ENCODE results near the gene MNDA.
"Not testable (repeated sequence)": the region's sequence is repeated elsewhere in the genome, so short reads cannot be mapped to it uniquely, and the experiment has no call there.

The MNDA gene

GRCh38 chr1:158838660-158839059 is 7.5 kb downstream of the MNDA start:
- Mint-ChIP-seq H3K4me1 (no peaks in the 10 kb centered on the region), H3K36me3 (ENCODE audit: low read depth) (no peaks in the 10 kb centered on the region), H3K27ac (no peak overlapping the region), H3K27me3 (ENCODE audit: low read depth, poor library complexity) (no peaks in the 10 kb centered on the region), H3K4me3 (no peak overlapping the region), H3K9me3 (peaks cover 13% of the 10 kb centered on the region)
- DNase-seq, result no peak
- TF ChIP-seq CTCF (IDR thresholded peaks at IDR 0.05), result no peak

- H3K27me3 Mint-ChIP-seq (ENCODE audit: low read depth, poor library complexity), result no peaks in the 10 kb centered on the region
- no peak overlapping the region for H3K4me3 Mint-ChIP-seq
- no peaks in the 10 kb centered on the region for H3K36me3 Mint-ChIP-seq (ENCODE audit: low read depth)
- TF ChIP-seq CTCF (IDR thresholded peaks at IDR 0.05), result no peak
- H3K9me3 Mint-ChIP-seq, result peaks cover 13% of the 10 kb centered on the region
- H3K4me1 Mint-ChIP-seq, result no peaks in the 10 kb centered on the region
- no peak for DNase-seq
- H3K27ac Mint-ChIP-seq, result no peak overlapping the region
These were observed 8.4 kb downstream of the MNDA start for GRCh38 chr1:158839566-158839965.

- no peak overlapping the region for H3K27ac Mint-ChIP-seq
- H3K36me3 Mint-ChIP-seq (ENCODE audit: low read depth), result no peaks in the 10 kb centered on the region
- peaks cover 13% of the 10 kb centered on the region for H3K9me3 Mint-ChIP-seq
- H3K4me1 Mint-ChIP-seq, result no peaks in the 10 kb centered on the region
- no peaks in the 10 kb centered on the region for H3K27me3 Mint-ChIP-seq (ENCODE audit: low read depth, poor library complexity)
- H3K4me3 Mint-ChIP-seq, result no peak overlapping the region
- TF ChIP-seq CTCF (IDR thresholded peaks at IDR 0.05), result no peak
- no peak for DNase-seq
These were observed 9.1 kb downstream of the MNDA start for GRCh38 chr1:158840236-158840635.

- Mint-ChIP-seq H3K4me3 (no peak overlapping the region), H3K27me3 (ENCODE audit: low read depth, poor library complexity) (peaks cover 16% of the 10 kb centered on the region), H3K36me3 (ENCODE audit: low read depth) (no peaks in the 10 kb centered on the region), H3K27ac (no peak overlapping the region), H3K9me3 (peaks cover 22% of the 10 kb centered on the region), H3K4me1 (no peaks in the 10 kb centered on the region)
- DNase-seq, result no peak
- no peak for TF ChIP-seq CTCF (IDR thresholded peaks at IDR 0.05)
These were observed 33.4 kb downstream of the MNDA start for GRCh38 chr1:158864595-158864994.

GRCh38 chr1:158870438-158870837 is 39.3 kb downstream of the MNDA start:
- not testable (repeated sequence) for H3K4me1 Mint-ChIP-seq; DNase-seq; H3K27ac Mint-ChIP-seq; H3K4me3 Mint-ChIP-seq; H3K36me3 Mint-ChIP-seq (ENCODE audit: low read depth)
- Mint-ChIP-seq H3K27me3 (ENCODE audit: low read depth, poor library complexity) (peaks cover 16% of the 10 kb centered on the region), H3K9me3 (peaks cover 19% of the 10 kb centered on the region)

- Mint-ChIP-seq H3K9me3 (peaks cover 14% of the 10 kb centered on the region), H3K4me3 (no peak overlapping the region), H3K27ac (no peak overlapping the region), H3K36me3 (ENCODE audit: low read depth) (no peaks in the 10 kb centered on the region), H3K4me1 (no peaks in the 10 kb centered on the region), H3K27me3 (ENCODE audit: low read depth, poor library complexity) (peaks cover 6% of the 10 kb centered on the region)
- TF ChIP-seq CTCF (IDR thresholded peaks at IDR 0.05), result no peak
- DNase-seq, result no peak
These were observed 42.0 kb downstream of the MNDA start for GRCh38 chr1:158873141-158873540.

Measured in nephron progenitor cell (in vitro differentiated cells).